EL (cell line): ENCODE data around the gene LAMB2.
A peak's percentile ranks its signal among the peaks of the same experiment; 100 is the strongest.

Source experiments
- DNase-seq: peaks from one replicate; pipeline ENCODE4 v3.0.0-alpha.2; 2016

LAMB2 gene

DNA sequence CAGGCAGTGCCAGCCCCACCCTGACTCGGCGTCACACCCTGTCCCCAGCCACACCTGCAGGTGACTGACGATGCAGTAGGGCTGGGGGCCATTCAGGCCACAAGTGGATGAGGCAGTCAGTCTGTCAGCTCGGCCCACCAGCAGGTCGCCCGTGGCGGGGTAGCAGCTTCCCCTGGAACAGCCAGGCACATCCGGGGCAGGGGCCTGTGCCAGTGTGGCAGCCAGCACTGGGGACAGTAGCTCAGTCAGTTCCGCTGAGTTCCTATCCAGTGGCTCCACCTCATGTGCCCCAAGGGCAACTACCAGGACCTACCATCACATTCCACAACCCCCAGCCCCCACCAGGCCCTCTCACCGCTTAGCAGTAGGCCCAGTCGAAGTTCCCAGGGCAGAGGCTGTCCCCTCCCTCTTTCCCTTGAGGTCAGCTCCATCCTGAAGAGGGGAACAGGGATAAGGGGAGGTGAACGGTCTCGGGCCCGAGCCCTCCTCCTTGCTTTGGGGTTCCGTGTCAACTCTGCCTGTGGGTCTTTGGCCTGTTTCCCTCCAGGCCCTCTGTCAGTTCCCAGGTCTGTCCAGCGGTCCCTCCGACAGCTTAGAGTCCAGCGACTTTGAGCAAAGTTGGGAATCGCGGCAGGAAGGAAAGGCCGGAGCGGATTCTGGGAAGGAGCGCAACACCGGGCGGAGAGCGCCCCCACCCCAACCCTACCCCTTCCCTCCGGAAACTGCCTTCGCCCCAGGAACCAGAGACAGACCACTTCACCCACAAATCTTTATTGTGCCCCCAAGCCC is at the start of gene LAMB2:
LAMB2 (minus strand) TSS at position 614 of the 789 bp plus-strand sequence; CDS start at position 431, 183 bp downstream.
- peak; percentile 89 for DNase-seq

DNA sequence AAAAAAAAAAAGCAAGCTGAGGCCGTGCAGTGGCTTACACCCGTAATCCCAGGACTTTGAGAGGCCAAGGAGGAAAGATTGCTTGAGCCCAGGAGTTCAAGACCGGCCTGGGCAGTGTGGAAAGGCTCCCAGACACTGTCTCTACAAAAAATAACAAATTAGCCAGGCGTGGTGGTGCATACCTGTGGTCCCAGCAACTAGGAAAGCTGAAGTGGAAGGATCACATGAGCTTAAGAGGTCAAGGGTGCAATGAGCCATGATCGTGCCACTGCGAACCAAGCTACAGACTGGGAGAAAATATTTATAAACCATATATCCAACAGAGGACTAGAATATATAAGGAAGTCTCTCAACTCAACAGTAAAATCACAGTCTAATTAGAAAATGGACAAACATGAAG is 48.5 kb upstream of the LAMB2 start:
- no peak for DNase-seq

DNA sequence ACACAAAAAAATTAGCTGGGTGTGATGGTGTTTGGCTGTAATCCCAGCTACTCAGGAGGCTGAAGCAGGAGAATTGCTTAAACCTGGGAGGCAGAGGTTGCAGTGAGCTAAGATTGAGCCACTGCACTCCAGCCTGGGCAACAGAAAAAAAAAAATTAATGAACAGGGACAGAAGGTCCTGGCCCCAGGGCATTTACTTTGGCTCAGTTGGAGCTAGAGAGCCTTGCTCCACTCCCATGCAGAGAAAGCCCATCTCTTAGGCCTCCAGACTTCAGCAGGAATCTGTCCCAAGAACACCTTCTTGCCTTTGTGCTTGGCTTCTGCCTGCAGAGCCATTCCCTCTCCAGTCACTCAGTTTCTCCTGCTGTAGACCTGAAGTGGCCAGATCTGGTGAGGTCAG is 47.3 kb upstream of the LAMB2 start:
- no peak for DNase-seq

DNA sequence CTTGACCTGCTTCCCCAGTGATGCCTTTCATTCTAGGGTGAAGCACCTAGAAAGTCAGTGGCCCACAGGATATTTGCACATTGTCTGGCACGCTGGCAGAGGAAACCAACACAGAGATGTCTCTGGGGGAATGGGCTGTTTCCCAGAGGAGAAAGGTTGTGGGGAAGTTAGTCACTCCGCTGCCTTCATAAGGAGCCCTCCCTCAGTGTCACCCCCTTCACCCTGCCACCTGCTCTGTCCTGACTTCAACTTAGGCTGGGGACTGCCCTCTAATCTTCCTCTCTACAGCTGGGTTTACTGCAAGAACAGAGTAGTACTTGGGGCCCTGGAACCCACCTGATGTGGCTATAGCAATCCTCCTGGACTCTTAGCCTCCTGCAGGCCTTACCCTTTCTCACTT is 44.2 kb upstream of the LAMB2 start:
- DNase-seq: no peak

DNA sequence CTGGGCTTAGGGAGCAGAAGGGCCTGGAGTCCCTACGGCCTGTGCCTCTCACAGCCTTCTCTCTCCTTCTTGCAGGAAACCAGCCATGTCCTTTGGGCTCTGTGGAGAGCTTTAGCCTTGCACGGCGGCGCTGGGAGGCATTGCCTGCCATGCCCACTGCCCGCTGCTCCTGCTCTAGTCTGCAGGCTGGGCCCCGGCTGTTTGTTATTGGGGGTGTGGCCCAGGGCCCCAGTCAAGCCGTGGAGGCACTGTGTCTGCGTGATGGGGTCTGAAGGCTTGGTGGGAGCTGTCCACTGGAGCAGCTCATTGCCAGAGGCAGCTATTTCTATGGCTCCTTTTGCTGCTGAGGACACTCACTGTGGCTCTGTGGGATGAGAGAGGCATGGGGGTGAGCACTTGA is 42.7 kb upstream of the LAMB2 start:
- DNase-seq: no peak

DNA sequence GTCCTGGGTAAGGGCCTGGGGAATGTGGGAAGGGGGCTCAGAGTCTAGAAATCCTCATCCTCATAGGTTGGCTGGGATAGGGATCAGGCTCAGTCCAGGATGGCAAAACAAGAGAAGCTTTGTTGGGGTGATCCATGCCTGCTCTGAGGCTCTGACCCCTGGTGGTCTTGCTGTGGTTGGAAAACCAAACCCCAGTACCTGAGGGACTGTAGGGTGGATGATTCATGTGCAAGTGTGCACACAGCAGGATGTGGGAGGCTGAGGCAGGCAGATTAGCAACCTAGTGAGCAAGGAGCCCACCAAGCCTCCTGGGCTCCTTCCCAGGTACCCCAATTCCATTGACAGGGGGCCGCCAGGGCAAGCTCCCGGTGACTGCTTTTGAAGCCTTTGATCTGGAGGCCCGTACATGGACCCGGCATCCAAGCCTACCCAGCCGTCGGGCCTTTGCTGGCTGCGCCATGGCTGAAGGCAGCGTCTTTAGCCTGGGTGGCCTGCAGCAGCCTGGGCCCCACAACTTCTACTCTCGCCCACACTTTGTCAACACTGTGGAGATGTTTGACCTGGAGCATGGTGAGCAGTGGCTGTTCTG is 41.6 kb upstream of the LAMB2 start:
- DNase-seq: no peak

DNA sequence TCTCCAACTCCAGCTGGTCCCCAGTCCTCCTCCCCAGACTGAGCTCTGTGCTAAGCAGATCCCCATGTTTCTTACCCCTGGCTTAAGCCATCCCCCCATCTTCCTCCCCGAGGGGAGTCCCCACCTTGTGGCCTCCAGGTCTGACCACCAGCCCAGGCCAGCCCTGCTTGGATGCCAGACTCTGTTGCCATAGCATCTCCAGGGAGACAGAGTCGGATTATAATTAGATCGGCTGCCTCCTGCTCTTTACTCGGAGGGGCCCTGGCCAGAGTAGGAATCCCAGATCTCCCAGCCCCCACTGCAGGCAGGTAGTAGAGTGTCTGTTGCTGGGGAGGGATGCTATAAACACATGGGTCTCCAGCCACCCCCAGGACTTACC is 40.9 kb upstream of the LAMB2 start:
- no peak for DNase-seq

DNA sequence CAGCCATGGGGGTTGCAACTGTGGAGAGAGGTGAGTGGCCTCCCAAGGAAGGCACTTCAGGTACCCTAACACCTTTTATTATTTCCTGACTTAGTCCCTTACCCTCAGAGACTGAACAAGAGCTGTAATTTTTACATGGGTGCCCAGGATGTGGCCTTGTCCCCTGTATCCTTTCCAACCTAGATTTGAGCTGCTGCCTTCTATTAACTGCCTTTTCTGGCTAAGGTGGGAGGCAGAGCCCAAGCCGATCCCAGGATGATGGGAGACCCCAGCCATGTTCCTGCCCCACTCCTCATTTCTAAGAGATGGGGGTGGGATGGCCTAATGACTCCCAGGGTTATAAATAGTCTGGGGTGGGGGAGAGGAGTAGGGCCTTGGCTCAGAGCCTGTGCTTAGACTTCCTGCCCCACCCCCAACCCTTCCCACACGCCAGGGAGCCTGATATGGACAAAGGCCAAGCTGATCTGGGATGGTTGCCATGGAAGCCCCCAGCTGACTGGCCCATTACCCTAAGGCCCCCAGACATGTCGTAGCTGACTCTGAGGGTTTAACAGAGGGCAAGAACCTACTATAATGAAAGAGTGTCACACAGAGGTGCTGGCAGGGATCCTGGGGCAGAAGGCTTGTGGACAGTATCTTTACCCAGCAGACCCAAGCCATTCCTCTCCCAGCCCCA is 40.4 kb upstream of the LAMB2 start:
- no peak for DNase-seq

DNA sequence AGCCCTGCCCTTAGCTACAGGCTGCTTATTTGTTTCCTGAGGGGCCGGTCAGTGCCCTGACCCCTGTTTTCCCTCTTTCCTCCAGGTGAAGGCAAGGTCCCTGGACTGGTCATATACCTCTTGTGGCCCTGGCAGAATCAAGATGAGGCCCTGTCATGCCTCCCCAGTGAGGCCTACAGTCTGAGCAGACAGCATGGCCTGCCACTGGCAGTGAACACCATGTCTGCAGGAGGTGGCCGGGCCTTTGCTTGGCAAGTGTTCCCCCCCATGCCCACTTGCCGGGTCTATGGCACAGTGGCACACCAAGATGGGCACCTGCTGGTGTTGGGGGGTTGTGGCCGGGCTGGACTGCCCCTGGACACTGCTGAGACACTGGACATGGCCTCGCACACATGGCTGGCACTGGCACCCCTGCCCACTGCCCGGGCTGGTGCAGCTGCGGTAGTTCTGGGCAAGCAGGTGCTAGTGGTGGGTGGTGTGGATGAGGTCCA is 39.7 kb upstream of the LAMB2 start:
- DNase-seq: no peak

DNA sequence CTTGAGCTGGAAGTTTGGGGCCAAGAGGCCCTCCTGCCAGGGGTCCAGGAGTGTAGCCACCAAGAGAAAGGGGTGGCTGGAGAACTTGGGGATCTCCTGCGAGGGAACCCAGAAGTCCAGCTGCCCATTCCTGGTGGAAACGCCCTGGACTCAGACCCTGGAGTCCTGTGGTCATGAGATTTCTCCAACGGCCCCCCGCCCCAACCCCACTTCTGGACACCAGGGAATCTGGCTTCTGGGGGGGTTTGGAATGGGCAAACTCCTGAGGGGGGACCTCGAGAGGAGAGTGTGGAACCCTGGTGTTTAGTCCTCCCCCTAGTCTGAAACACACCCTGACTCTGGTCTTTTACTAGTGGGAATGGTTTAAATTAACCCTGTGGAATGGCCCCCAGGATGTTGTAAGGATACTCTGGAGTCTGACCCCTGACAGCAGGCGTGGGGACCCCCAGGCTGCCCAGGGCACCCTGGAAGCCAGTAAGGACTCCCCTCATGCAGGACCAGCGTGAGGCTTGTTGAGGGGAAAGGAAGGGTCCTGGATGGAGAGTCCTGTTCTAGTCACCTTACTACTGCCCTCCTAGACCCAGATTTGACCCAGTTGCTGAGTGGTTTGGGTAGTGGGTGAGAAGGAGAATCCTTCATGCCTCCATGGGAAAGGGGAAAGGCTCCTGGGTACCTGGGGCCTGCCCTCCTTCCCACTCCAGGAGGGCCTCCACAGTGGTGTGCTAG is 39.1 kb upstream of the LAMB2 start:
- DNase-seq: no peak

DNA sequence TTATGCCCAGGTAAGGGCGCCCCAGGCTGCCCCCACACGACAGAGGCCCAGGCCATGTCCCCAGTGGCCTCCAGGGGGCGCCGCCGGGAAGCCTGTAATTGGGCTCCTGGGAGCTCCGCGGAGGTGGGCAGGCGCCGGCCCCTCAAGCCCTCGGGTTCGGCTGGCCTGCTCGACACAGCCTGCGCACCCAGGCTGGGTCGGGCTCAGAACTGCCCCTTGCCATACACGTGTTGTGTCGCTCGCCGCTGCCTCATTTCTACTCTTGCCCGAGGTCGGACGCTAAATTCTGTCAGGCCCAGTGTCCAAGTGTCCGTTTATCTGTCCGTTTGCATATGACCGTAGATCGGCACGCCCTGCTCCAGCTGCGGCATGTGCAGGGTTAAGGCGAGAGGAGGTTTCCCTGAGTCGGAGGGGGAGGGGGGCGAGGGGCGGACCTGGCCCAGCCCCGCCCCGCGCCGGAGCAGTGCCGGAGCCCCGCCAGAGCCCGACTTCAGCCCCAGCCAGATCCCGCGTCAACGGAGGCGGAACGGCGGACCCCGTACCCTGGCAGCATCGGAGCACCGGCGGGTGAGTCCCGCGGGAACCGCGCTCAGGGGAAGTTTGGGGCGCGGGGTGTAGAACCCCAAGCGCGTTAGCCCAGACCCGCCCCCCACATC is 38.4 kb upstream of the LAMB2 start, which contains the start of gene KLHDC8B:
KLHDC8B (plus strand) TSS at position 480 of the 656 bp plus-strand sequence. CDS start 1,172 bp downstream, outside the sequence.
- peak; percentile 85 for DNase-seq

DNA sequence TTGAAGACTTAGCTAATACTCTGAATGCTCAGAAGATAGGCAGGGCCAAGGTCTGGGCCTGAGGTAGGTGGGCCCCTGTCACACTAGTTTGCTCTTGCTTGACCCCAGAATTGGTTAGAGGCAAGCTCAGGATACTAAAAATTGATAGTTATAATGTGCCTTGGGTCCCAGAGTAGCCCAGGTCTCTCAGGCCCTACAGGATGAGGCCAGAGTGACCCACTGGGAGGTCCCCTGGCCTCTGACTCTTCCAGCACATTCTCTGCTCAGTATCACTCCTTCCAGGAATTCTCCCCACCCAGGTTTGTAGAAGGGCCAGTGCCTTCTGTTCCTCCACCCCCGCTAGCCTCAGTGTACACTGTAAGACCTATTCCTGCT is 37.9 kb upstream of the LAMB2 start:
- DNase-seq: no peak

DNA sequence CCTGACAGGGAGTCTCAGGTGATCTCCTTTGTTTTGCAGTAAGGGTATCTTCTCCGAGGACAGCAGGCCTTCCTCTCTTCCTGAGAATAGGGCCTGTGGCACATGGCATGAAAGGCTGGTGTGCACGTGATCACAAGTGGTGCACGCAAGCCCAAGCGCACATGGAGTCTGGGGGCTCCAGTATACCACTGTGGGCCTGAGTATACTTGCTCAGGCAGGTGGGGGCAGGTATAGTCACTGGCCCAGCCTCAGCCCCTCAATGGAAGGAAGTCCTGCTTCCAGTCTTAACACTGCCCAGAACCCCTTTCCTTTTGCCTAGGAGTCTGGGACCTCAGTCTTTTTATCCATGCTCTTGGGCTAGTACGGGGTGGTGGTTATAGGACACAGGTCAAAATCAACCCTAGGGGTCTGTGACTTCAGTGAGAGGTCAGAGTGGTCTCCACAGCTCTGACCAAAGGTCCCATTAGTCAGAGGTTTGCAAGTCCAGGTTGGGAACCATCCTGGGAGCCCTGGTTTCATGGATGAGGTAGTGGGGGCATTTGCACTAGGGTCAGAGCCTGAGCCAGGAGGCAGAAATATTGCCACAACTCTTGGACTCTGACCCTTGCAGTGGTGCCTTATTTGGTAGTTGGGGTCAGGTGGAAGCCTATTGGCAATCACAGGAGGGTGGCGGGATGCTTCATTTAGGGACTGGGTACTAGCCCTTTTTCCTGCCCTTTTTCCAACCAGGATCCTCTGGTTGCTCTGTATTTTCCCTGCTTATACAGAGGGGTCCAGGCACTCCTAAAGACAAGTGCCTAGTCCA is 34.1 kb upstream of the LAMB2 start:
- no peak for DNase-seq

DNA sequence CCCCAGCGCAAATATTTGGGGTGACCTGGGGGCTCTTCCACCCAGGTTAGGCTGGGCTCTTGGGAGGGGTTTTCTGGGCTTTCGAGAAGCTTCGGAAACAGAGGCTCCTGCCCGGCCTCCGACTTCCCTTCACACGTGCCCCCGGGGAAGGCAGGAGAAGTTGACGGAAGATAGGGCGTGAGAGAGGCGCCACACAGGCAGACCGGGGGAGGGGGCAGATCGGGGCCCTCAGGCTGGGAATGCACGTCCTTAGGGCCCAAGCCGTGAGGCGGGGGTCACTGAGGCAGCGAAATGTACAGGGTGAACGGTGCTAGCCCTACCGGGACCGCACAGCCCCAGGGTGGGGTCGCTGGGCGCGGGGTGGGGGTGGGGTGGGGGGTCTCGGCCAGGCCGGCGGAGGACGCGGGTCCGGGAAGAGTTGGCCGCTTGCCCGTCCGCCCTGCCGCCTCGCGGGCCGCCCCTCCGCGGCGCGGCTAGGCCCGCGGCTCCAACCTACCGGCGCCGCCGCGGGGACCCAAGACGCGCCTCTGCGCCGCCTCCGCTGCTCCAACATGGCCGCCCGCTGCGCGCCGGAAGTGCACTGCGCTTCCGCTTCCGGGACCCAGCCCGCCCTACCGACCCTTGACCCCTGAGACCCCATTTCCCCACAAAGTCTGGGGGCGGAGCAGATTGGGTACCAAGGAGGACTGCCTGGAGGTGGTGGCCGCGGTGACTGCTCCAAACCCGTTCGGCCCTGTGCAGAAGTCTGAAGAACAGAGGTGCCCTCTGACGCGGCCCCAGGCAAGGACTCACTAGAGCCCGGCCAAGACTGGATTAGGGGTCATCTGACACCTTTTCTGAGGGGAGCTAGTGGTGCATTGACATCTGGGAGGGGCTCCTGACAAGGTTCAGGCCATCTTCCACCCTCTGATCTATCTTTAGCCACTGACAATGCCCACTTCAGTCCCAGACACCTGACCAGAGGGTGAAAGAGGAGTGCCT is 33.2 kb upstream of the LAMB2 start, which contains the start of gene CCDC71:
CCDC71 (minus strand) TSS at position 561 of the 981 bp plus-strand sequence. CDS start 2,123 bp downstream, outside the sequence.
- DNase-seq: peak; percentile 65

DNA sequence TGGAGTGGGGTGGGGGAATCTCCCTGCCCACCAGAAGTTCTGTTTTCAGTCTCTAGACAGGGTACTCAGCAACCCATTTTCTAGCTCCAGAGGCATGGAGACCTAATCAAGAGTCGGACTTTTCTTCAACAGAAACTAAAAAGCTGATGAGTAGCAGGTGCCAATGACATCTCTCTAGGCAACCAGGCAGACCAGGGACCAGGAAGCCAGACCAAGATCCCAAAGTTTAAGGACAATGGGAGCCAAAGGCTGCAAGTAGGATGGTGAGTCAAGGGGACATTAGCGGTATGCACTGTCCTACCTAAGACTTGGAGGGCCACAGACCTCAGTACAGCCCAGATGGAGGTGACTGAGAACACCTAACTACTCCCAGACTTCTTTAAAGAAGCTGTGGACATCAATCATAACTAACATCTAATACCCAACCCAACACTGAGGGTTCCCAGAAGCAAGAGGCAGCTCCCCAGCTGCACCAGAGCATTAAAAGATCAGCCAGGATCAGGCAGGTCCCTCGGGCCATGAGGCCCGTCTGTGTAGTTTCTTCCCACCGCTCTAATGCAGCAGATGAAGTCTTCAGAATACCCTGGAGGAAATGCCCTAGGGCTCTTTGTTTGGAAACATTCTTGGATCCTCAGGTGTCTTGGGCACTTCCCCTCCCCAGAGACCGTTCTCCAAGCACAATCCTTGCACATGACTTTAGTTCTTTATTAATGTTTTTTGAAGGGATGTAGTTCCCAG is 32.3 kb upstream of the LAMB2 start:
- no peak for DNase-seq

DNA sequence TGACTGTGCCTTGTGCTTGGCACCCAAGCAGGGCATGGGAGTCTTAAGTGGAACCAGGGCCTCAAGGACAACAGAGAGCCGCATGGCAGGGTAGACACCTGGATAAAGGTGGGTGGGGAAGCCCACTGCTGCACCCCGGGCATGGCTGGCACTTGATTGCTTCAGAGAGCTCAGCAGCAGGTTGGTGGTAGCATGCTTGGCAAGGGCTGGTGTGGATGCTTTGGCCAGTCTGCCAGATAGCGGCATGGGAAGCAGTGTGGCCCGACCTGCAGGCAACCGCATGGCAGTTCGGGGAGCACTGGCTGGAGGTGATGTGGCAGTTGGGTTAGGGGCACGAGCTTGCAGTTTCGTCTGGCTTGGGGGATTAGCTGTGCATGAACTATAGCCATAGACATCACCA is 30.8 kb upstream of the LAMB2 start:
- DNase-seq: no peak

DNA sequence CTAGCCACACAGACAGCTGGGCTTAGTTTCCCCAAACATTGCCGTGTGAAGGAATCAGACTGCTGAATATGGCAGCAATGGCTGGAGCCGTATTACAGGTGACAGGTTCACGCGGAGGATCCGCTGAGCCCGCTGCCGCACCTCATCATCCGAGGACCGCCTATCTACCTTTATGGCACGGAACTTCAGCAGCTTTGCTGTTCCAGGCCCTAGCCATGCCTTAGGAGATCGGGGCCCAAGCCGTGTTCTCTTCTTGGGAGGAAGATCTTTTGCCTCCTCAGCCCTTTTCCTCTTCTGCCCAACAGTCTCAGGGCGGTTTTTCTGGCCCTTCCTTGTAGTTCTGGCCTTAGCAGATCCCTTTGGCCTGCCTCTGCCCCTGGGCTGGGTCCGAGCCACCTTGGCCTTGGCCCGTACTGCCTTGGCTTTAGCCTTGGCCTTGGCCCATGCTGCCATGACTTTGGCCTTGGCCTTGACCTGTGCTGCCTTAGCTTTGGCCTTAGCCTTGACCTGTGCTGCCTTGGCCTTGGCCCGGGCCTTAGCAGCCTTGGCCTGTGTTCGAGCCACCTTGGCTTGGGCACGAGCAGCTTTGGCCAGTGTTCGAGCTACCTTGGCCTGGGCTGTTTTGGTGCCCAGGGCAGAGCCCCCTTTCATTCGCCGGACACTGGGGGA is 30.0 kb upstream of the LAMB2 start:
- no peak for DNase-seq

DNA sequence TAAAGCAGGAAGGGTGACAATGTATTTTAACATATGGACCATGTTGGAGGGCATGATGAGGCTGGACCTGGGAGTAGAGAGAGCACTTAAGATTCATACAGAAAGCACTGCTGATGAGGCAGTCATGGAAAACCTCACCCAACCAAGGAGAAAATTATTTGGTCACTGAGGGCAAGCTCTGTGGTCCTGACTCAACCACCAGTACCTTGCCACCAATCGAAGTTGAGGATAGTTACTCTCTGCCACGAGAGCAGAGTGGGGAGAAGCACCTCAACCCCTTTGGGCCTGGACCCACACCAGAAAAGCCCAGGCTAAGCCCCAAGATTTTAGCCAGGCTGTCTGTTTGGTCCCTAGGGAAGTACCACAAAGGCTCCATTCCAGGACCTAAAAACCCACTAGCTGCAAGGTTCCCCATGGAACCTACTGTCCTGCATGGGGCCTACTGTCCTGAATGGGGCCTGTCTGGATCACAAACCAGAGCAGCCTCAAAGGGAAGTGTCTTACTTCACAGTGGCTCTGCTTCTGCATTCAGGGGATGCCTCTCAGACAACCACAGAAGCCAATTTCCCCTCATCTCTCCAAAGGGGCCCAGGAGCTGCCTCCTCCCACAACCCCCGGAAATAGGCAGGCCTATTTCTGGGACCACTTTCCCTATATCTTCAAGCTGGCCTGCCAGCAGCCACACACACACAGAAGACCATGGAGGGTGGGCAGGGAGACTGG is 29.1 kb upstream of the LAMB2 start:
- DNase-seq: no peak
